Measurements from ENCODE around the gene ATXN2. TPM values are rescaled to one million over a fixed set of nuclear protein-coding genes. Genes with fewer than 3 reads are reported as not detected.

Gene ATXN2
- total RNA-seq (10 to 100 TPM; 11.5 to 33.1 TPM), polyA plus RNA-seq (10 to 100 TPM; 14.7 to 29.4 TPM)

- Histone ChIP-seq H3K4me1 (ENCODE audit: control insufficient read depth in 4 of 4, insufficient read depth in 4 of 4, low read length in 3 of 4) (peaks cover 10 to 40% (median 23%) of the 10 kb centered on the region in 4 donors), H3K9ac (ENCODE audit: low read depth in 1 of 2, low read length in 2 of 2) (peak within 1 kb of the TSS; percentile 57 to 75), H3K9me3 (ENCODE audit: control insufficient read depth in 4 of 4, low read length in 3 of 4) (no peaks in the 10 kb centered on the region), H3K4me3 (ENCODE audit: low read depth in 1 of 3, low read length in 3 of 3) (peak within 1 kb of the TSS; percentile 88 to 98 (median 89)), H3K36me3 (ENCODE audit: control insufficient read depth in 4 of 4, insufficient read depth in 3 of 4, low read depth in 1 of 4, low read length in 3 of 4) (no peaks in the 10 kb centered on the region), H3K27me3 (ENCODE audit: control insufficient read depth in 4 of 4, insufficient read depth in 4 of 4, low read length in 3 of 4) (no peaks in the 10 kb centered on the region), H3K27ac (ENCODE audit: low read depth in 1 of 2, low read length in 2 of 2) (peak within 1 kb of the TSS; percentile 90 to 99)
- WGBS, result under 1% methylated on average over 119 of the region's 119 CpGs
- DNase-seq (ENCODE audit: low spot score), result peak; percentile 51
- TF ChIP-seq RXRA (IDR thresholded peaks at IDR 0.05) (no peak), GABPA (IDR thresholded peaks at IDR 0.05 in 1 of 2, conservative IDR thresholded peaks at IDR 0.05 in 1 of 2) (no peak), YY1 (IDR thresholded peaks at IDR 0.05) (no peak), TAF1 (conservative IDR thresholded peaks at IDR 0.05) (no peak), RAD21 (IDR thresholded peaks at IDR 0.05) (no peak), HNF4G (IDR thresholded peaks at IDR 0.05) (no peak), SP1 (IDR thresholded peaks at IDR 0.05) (no peak), MAX (IDR thresholded peaks at IDR 0.05) (no peak), REST (IDR thresholded peaks at IDR 0.05) (no peak), EGR1 (IDR thresholded peaks at IDR 0.05; ENCODE audit: low read depth in 2 of 2) (no peak), ZBTB33 (IDR thresholded peaks at IDR 0.05) (no peak), NR2F2 (IDR thresholded peaks at IDR 0.05) (no peak), FOXA2 (IDR thresholded peaks at IDR 0.05) (no peak), FOXA1 (IDR thresholded peaks at IDR 0.05) (no peak)
Measured at GRCh38 chr12:111598637-111599452, at the start of gene ATXN2. Gene ATXN2, minus strand, starts transcription at chr12:111599315. Its CDS starts 281 bp downstream, at chr12:111599034.

- no peak for TF ChIP-seq HNF4G (IDR thresholded peaks at IDR 0.05)
- no peak for TF ChIP-seq CTCF (IDR thresholded peaks at IDR 0.05; ENCODE audit: low read depth, low read length, missing input control)
- peaks cover 6 to 38% (median 23%) of the 10 kb centered on the region in 4 donors for H3K36me3 ChIP-seq (ENCODE audit: control insufficient read depth in 4 of 4, insufficient read depth in 3 of 4, low read depth in 1 of 4, low read length in 3 of 4)
- no peaks in the 10 kb centered on the region for H3K27me3 ChIP-seq (ENCODE audit: control insufficient read depth in 4 of 4, insufficient read depth in 4 of 4, low read length in 3 of 4)
- H3K4me3 ChIP-seq (ENCODE audit: low read depth in 1 of 3, low read length in 3 of 3), result no peak overlapping the region
- WGBS, result 95% methylated on average over 5 of the region's 5 CpGs
- H3K9ac ChIP-seq (ENCODE audit: low read depth in 1 of 2, low read length in 2 of 2), result no peak overlapping the region
- H3K27ac ChIP-seq (ENCODE audit: low read depth in 1 of 2, low read length in 2 of 2), result no peak overlapping the region
- no peaks in the 10 kb centered on the region for H3K9me3 ChIP-seq (ENCODE audit: control insufficient read depth in 4 of 4, low read length in 3 of 4)
- peaks cover 0 to 11% (median 3%) of the 10 kb centered on the region in 4 donors for H3K4me1 ChIP-seq (ENCODE audit: control insufficient read depth in 4 of 4, insufficient read depth in 4 of 4, low read length in 3 of 4)
- no peak for DNase-seq (ENCODE audit: low spot score)
Measured at GRCh38 chr12:111645433-111645832, 46.3 kb upstream of the ATXN2 start.

Measured in liver (tissue), 9 donors.